Measurements from ENCODE around the gene ZBTB3. TPM values are rescaled to one million over a fixed set of nuclear protein-coding genes. Genes with fewer than 3 reads are reported as not detected.
A peak's percentile ranks its signal among the peaks of the same experiment; 100 is the strongest.

ZBTB3 gene
- total RNA-seq, 1 experiment from 2014 or later: 43.4 TPM

GRCh38 chr11:62788991-62789390, 35.0 kb upstream of the ZBTB3 start:
- Mint-ChIP-seq H3K4me1 (peaks cover 27 to 37% of the 10 kb centered on the region in 2 experiments), H3K36me3 (ENCODE audit: insufficient read depth in 1 of 3, low read depth in 3 of 3) (peaks cover 17 to 65% (median 40%) of the 10 kb centered on the region in 3 experiments; a peak in 6 of 7 replicates), H3K27me3 (ENCODE audit: low read depth) (no peaks in the 10 kb centered on the region; the same call in 1 of the 2 replicates), H3K4me3 (peak overlapping the region; percentile 89 to 94), H3K9me3 (no peaks in the 10 kb centered on the region; a peak in 1 of 5 replicates), H3K27ac (peak overlapping the region in 2 of 3 experiments; percentile 57 to 90; a peak in 4 of 7 replicates)
- Histone ChIP-seq H3K27me3 (ENCODE audit: insufficient read depth, low read length) (no peaks in the 10 kb centered on the region), H3K79me1 (ENCODE audit: insufficient read depth, low read depth, low read length, poor library complexity, severe bottlenecking) (no peaks in the 10 kb centered on the region), H2BK20ac (ENCODE audit: low read depth, low read length, poor library complexity, severe bottlenecking) (no peak overlapping the region), H2BK15ac (ENCODE audit: low read depth, low read length) (no peak overlapping the region), H3T11ph (ENCODE audit: low read length) (no peak overlapping the region), H3K4ac (ENCODE audit: low read depth, low read length) (no peak overlapping the region), H2AK5ac (ENCODE audit: insufficient read length, low read length) (no peak overlapping the region), H3K79me2 (ENCODE audit: insufficient read depth, low read length) (no peaks in the 10 kb centered on the region; the same call in 1 of the 2 replicates), H4K5ac (ENCODE audit: insufficient read length, low read depth, low read length) (no peak overlapping the region), H3K18ac (ENCODE audit: insufficient read length, low read depth, low read length) (no peak overlapping the region), H3K14ac (ENCODE audit: insufficient read depth, low read length) (no peak overlapping the region), H3K4me1 (ENCODE audit: insufficient read depth, low read length) (no peaks in the 10 kb centered on the region), H4K20me1 (ENCODE audit: control insufficient read depth, insufficient read depth, insufficient read length) (no peaks in the 10 kb centered on the region), H2BK5ac (ENCODE audit: insufficient read length, low read length) (no peak overlapping the region), H2AFZ (ENCODE audit: low read length) (no peak overlapping the region), H2BK120ac (ENCODE audit: low read depth, low read length, poor library complexity, severe bottlenecking) (no peak overlapping the region), H4K91ac (ENCODE audit: insufficient read length, low read depth, low read length) (no peak overlapping the region), H3K4me2 (ENCODE audit: insufficient read depth, insufficient read length, low read length) (no peak overlapping the region), H2BK12ac (ENCODE audit: insufficient read length, low read depth, low read length) (no peak overlapping the region), H3K23me2 (ENCODE audit: insufficient read length, low read depth, low read length, poor library complexity, severe bottlenecking) (peaks cover 4% of the 10 kb centered on the region), H3K9me3 (ENCODE audit: control insufficient read depth, low read depth, low read length) (no peaks in the 10 kb centered on the region), H3K56ac (ENCODE audit: insufficient read length, low read depth, low read length) (no peak overlapping the region), H4K8ac (replicated peaks; ENCODE audit: insufficient read length, low read depth, low read length) (no peak overlapping the region), H3K27ac (ENCODE audit: insufficient read length, low read depth, low read length) (no peak overlapping the region), H3K9ac (ENCODE audit: extremely low read depth, insufficient read length, low read length) (no peak overlapping the region), H3K23ac (ENCODE audit: insufficient read length, low read depth, low read length) (no peak overlapping the region)
- whole genome bisulfite sequencing (ENCODE audit: extremely low coverage, insufficient read length, low lambda C conversion rate): no CpG with 5 or more reads among the region's 5 CpGs
- DNase-seq: peak; percentile 59
- TF ChIP-seq, protein P1, sequence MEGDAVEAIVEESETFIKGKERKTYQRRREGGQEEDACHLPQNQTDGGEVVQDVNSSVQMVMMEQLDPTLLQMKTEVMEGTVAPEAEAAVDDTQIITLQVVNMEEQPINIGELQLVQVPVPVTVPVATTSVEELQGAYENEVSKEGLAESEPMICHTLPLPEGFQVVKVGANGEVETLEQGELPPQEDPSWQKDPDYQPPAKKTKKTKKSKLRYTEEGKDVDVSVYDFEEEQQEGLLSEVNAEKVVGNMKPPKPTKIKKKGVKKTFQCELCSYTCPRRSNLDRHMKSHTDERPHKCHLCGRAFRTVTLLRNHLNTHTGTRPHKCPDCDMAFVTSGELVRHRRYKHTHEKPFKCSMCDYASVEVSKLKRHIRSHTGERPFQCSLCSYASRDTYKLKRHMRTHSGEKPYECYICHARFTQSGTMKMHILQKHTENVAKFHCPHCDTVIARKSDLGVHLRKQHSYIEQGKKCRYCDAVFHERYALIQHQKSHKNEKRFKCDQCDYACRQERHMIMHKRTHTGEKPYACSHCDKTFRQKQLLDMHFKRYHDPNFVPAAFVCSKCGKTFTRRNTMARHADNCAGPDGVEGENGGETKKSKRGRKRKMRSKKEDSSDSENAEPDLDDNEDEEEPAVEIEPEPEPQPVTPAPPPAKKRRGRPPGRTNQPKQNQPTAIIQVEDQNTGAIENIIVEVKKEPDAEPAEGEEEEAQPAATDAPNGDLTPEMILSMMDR (conservative IDR thresholded peaks at IDR 0.05): no peak
